ENCODE data around the gene PHLPP1.
"Not testable (repeated sequence)": the region's sequence is repeated elsewhere in the genome, so short reads cannot be mapped to it uniquely, and the experiment has no call there.

Gene PHLPP1

GRCh38 chr18:62776024-62776570 is 60.8 kb downstream of the PHLPP1 start:
- no peak for DNase-seq

GRCh38 chr18:62777814-62778213 is 62.5 kb downstream of the PHLPP1 start:
- DNase-seq: no peak

GRCh38 chr18:62778976-62779869 is 63.9 kb downstream of the PHLPP1 start:
- DNase-seq: no peak

DNA sequence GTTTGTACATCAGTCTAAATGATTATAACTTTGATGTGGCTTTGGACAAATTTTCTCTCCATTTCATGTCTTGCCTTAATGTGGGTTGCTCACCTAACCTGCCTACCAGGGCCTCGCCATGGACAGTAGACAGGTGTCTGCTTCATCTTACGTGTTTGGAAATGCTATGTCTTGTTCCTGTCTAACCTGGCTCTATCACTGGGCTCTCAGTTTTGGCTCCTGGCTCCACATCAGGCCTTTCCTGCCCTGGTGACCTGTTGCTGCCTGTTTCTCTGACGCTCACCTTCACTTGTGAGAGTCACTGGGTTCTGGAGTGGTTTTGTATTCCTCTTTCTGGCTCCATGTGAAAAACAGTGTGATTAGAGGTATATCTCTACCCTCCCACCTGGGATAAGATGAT is 65.9 kb downstream of the PHLPP1 start:
- DNase-seq: no peak

GRCh38 chr18:62781893-62782292 is 66.6 kb downstream of the PHLPP1 start:
- DNase-seq: no peak

GRCh38 chr18:62784338-62784965 is 69.1 kb downstream of the PHLPP1 start:
- no peak for DNase-seq

DNA sequence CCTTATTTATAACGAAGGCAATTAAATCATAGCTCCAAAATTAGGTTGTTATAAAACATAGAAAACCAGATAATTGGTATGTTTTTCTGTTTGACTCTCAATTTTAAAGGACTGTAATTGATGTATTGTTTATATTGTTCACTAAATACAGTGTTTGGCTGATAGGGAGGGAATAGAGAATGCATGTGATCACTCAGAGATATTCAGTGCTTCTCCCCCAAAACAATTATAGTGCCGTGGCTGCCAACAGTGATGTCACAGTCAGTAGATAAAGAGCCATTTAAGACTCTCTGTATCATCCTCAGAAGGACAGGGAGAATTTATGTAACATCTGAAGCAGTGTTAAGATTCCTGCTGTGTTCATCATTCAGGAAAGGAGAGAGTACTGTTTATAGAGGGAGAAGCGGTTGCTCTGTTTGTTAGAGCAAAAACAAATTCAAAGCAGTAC is 69.6 kb downstream of the PHLPP1 start:
- DNase-seq: no peak

DNA sequence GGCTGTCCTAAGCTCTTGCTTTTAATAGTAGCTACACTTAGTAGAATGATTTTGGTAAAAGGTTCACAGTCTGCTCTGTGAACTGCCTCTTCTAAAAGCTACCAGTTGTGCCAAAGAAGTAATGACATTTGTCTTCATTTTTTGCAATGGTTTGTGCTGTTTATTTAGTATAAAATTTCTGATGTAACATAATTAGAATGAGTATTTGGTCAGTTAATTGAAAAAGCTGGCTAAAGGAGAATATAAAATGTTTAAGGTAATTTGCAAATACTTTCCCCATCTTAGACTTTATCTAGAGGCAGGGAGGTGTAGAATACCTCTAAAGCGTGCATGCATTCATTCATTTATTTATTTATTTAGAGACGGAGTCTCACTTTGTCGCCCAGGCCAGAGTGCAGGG is 71.3 kb downstream of the PHLPP1 start:
- no peak for DNase-seq

GRCh38 chr18:62788111-62788510 is 72.8 kb downstream of the PHLPP1 start:
- DNase-seq: no peak

- DNase-seq: no peak
Observed at GRCh38 chr18:62788876-62789275, 73.5 kb downstream of the PHLPP1 start.

DNA sequence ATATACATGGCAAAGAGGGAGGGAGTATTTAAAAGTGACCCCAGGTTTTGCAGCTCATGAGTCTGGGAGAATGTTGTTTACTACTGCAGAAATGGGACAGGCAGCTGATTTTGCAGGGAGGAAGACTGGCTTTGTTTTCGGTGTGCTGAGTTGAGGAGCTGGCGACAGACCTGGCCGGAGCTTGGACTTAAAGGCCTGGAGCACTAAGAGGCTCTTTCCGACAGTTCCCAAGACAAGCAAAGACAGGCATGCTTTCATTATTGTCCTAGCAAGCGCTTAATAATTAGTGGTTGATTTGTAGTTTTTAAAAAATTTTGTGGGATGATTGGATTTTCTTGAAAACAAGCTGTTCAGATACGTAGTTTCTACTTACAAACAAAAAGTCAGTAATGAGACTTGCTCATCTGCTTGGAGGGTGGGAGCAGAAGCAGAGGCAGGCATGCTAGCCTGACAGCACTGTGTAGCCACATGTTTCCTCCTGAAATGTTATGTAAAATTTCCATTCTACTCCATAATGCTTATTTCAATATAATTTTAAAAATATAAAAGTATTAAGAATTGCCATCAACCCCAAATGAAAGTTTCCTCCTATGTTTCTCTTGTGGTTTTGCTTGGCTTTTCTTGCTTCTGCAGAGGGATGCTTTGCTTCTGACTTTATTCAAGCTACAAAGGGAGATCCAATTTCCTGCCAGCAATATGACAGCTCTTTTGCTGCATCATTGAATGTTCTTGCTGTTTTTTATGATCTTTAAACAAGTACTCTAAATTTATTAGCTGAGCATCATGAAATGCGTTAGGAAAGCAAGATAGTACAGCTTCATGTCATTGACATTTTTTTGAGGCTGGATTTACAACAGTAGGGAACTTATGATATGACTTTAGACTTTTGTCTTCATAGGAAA is 75.8 kb downstream of the PHLPP1 start:
- no peak for DNase-seq

GRCh38 chr18:62792016-62792415 is 76.7 kb downstream of the PHLPP1 start:
- DNase-seq: no peak

GRCh38 chr18:62795813-62796212 is 80.5 kb downstream of the PHLPP1 start:
- no peak for DNase-seq

DNA sequence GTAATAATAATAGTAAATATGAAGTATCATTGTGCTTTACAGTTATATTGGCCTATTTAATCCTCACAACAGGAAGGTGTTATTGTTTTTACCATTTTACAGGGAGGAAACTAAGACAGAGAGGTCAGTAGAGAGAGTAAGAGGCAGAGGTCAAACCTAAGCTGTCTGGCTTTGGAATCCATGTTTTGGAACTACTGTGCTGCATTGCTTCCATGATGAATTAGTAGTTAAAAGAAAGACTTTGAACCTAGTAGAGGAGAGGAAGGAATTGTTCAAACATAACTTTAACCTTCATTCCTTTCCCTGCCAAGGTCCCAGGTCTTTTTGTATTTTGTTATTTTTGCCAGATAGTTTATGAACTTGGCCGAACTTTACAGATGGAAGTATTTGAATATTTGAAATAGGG is 80.9 kb downstream of the PHLPP1 start:
- no peak for DNase-seq

DNA sequence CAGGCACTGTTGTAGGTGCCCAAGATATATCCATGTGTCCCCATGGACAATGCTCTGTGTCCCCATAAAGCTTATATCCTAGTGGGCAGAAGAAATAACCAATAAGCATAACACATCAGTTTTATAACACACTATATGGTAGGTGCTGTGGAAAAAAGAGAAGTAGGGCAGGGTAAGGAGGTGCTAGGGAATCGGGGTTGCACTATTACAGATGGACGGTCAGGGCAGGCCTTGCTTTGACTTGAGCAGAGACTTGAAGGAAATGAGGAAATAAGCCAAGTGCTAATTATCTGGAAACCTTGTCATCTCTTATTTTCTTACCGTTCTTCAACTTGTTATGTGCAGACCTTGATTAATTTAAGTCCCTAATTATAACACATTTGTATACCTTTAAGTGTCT is 82.0 kb downstream of the PHLPP1 start:
- DNase-seq: no peak

GRCh38 chr18:62799977-62800376 is 84.6 kb downstream of the PHLPP1 start:
- DNase-seq: no peak

- DNase-seq: no peak
Observed at GRCh38 chr18:62802523-62802922, 87.2 kb downstream of the PHLPP1 start.

DNA sequence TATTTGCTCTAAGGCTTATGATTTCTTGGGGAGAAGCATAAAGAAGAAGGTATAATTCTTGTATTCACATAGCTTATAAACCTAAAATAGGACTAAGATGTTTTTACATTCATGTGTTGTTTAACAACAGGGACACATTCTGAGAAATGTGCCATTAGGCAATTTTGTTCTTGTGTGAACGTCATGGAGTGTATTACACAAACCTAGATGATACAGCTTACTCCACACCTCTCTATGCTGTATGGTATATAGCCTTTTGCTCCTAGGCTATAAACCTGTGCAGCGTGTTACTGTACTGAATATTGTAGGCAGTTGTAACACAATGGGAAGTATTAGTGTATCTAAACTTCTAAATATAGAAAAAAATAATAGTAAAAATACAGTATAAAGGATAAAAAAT is 92.1 kb downstream of the PHLPP1 start:
- no peak for DNase-seq

- no peak for DNase-seq
Observed at GRCh38 chr18:62808123-62808522, 92.8 kb downstream of the PHLPP1 start.

DNA sequence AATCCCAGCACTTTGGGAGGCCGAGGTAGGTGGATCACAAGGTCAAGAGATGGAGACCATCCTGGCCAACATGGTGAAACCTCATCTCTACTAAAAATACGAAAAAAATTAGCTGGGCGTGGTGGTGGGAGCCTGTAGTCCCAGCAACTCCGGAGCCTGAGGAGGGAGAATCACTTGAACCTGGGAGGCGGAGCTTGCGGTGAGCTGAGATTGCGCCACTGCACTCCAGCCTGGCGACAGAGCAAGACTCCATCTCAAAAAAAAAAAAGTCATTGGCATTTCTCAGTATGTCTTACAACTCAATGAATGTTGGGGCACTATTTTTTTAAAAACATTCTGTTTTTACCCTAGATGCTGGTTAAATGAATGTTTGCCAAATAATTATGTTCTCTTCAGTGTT is 94.1 kb downstream of the PHLPP1 start:
- not testable (repeated sequence) for DNase-seq

GRCh38 chr18:62809900-62810299 is 94.6 kb downstream of the PHLPP1 start:
- DNase-seq: no peak

DNA sequence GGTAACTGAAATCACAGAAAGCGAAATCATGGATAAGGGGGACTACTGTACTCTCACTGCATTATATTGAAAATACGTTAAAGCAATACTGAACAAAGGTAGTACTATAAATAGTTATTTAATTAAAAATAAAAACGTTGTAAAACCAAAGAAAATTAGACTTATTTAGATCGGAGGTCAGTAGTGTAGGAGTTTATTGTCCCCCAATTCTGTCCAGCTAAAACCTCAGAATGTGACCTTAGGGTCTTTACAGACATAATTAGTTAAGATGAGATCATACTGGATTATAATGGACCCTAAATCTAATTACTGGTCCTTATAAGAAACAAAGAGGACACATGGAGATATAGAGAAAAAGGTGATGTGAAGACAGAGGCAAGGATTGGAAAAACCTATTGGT is 95.3 kb downstream of the PHLPP1 start:
- DNase-seq: no peak

DNA sequence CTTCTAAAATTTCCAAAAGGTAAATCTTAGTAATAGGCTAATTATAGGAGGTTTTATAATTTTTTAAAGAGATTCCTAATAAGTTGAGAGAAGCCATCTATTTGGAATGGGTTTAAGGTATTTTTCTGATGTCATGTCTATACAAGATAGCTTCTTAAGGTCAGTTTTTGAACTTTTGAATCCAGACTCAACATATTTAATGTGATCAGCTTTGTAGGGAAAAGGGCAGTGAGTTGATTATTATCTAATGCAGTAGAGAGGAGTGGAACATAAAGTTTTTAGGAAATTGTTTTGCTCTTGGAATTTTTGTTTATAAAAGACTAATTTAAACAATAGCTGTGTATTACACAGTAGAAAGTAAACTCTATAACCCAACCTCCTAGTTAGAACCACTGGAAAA is 96.3 kb downstream of the PHLPP1 start:
- DNase-seq: no peak
